Activated naive CD4-positive, alpha-beta T cell treated with anti-CD3 and anti-CD28 coated beads, Interleukin-2, amount 10 ng/mL, durations not matched to agents 7 days and 5 days (primary cell): ENCODE measurements around the gene HDGF.
"Not testable (repeated sequence)": the region's sequence is repeated elsewhere in the genome, so short reads cannot be mapped to it uniquely, and the experiment has no call there.

Experiments used
- CTCF ChIA-PET: fragments of 350-600 bp; sonication (Branson Sonifier 250); formaldehyde crosslinking; loops from one replicate; lab custom pipeline; 2021; ENCODE audit warnings: antibody characterized with exemption; lab: Charles Lee
- DNase-seq: peaks from one replicate; pipeline ENCODE4 v3.0.0-alpha.2; 2020
- H3K27ac Mint-ChIP-seq: one replicate; pipeline ENCODE4 v1.8.0; 2021; ENCODE audit warnings: mild to moderate bottlenecking, moderate library complexity, mixed read lengths
- H3K27me3 Mint-ChIP-seq: one replicate; pipeline ENCODE4 v1.8.0; 2021; ENCODE audit warnings: mild to moderate bottlenecking, mixed read lengths
- H3K36me3 Mint-ChIP-seq: one replicate; pipeline ENCODE4 v1.8.0; 2021; ENCODE audit warnings: mixed read lengths
- H3K4me1 Mint-ChIP-seq: one replicate; pipeline ENCODE4 v1.8.0; 2021; ENCODE audit warnings: mixed read lengths
- H3K4me3 Mint-ChIP-seq: one replicate; pipeline ENCODE4 v1.8.0; 2021; ENCODE audit warnings: mild to moderate bottlenecking, moderate library complexity, mixed read lengths
- H3K9me3 Mint-ChIP-seq: one replicate; pipeline ENCODE4 v1.8.0; 2021; ENCODE audit warnings: mixed read lengths

The HDGF gene

GRCh38 chr1:156760092-156760795, 8.8 kb upstream of the HDGF start:
- Mint-ChIP-seq H3K4me1 (peaks cover 2% of the 10 kb centered on the region), H3K27me3 (peaks cover 4% of the 10 kb centered on the region), H3K36me3 (peaks cover 3% of the 10 kb centered on the region), H3K9me3 (no peaks in the 10 kb centered on the region), H3K4me3 (no peak overlapping the region), H3K27ac (no peak overlapping the region)
- CTCF ChIA-PET: interaction anchor here (2.8 kb wide), 1 partner anchor 34 kb away, joined by 11 read pairs; no protein-coding TSS in a partner anchor
- no peak for DNase-seq

DNA sequence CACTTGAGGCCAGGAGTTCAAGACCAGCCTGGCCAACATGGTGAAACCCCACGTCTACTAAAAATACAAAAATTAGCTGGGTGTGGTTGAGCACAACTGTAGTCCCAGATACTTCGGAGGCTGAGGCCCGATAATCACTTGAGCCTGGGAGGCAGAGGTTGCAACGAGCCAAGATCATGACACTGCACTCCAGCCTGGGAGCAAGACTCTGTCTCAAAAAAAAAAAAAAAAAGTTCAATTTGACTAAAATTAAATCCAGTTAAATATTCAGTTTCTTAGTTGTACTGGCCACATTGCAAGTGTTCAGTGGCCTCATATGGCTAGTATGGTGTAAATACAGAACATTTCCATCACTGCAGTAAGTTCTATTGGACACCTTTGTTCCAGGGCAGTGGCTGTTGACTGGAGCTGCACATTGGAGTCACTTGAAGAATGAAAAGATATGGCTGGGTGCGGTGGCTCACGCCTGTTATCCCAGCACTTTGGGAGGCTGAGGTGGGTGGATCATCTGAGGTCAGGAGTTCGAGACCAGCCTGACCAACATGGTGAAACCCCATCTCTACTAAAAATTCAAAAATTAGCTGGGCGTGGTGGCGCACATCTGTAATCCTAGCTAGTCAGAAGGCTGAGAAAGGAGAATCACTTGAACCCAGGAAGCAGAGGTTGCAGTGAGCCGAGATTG, 6.2 kb upstream of the HDGF start:
- not testable (repeated sequence) for H3K36me3 Mint-ChIP-seq, H3K4me3 Mint-ChIP-seq, DNase-seq, H3K27me3 Mint-ChIP-seq, H3K9me3 Mint-ChIP-seq, H3K27ac Mint-ChIP-seq
- peaks cover 20% of the 10 kb centered on the region for H3K4me1 Mint-ChIP-seq
- CTCF ChIA-PET: interaction anchor here (3.5 kb wide), 1 partner anchor 32 kb away, joined by 23 read pairs; no protein-coding TSS in a partner anchor

DNA sequence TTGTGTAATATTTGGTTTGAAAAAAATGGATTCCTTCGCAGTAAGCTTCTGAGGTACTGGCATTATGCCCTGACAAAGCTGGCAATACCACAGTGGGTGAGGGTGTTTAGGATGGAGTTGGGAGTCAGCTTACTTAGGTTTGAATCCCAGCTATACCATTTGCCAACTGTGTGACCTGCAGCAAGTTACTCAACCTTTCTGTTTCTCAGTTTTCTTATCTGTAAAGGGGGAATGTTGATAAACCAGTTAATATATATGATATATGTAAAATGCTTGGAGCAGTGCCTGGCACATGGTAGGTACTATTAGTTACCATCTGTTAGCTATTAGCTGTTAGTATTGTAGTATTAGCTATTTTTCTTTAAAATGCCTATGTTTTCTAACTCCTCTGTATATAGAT, 4.9 kb upstream of the HDGF start:
- Mint-ChIP-seq H3K36me3 (peaks cover 7% of the 10 kb centered on the region), H3K27me3 (no peaks in the 10 kb centered on the region), H3K27ac (no peak overlapping the region), H3K4me1 (peaks cover 25% of the 10 kb centered on the region), H3K4me3 (no peak overlapping the region), H3K9me3 (no peaks in the 10 kb centered on the region)
- CTCF ChIA-PET: interaction anchor here (1.0 to 3.5 kb wide), 3 partner anchors 10 to 65 kb away, joined by 3 to 23 read pairs (median 3); no protein-coding TSS in a partner anchor
- DNase-seq: no peak

DNA sequence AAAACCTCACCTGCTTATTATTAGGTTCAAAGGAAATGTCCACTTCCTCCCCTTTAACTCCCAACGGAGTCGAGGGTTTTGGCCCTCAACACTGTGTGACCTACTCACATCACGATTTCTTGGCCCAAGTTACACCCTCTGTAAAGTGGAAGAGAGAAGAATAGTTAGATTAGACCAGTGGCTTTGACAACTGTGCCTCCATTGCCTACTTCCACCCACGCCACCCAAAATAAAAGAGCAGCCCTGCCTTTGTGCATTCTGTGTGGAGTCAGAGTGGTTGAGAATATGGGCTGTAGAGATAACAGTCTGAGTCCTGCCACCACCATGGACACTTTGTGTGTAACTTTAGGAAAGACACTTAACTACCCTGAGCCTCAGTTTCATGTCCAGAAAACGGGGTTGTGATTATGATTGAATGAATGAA, 4.1 kb upstream of the HDGF start:
- Mint-ChIP-seq H3K27me3 (no peaks in the 10 kb centered on the region), H3K36me3 (peaks cover 7% of the 10 kb centered on the region), H3K9me3 (no peaks in the 10 kb centered on the region), H3K27ac (no peak overlapping the region), H3K4me3 (no peak overlapping the region), H3K4me1 (peaks cover 25% of the 10 kb centered on the region)
- DNase-seq: no peak
- CTCF ChIA-PET: interaction anchor here (1.1 to 3.5 kb wide), 2 partner anchors 9 to 30 kb away, joined by 3 to 23 read pairs; no protein-coding TSS in a partner anchor

GRCh38 chr1:156754219-156754618, 2.7 kb upstream of the HDGF start:
- Mint-ChIP-seq H3K4me3 (no peak overlapping the region), H3K27me3 (no peaks in the 10 kb centered on the region), H3K36me3 (peaks cover 16% of the 10 kb centered on the region), H3K27ac (no peak overlapping the region), H3K9me3 (no peaks in the 10 kb centered on the region), H3K4me1 (peaks cover 36% of the 10 kb centered on the region)
- no peak for DNase-seq
- CTCF ChIA-PET: no interaction called here

- no peaks in the 10 kb centered on the region for H3K27me3 Mint-ChIP-seq
- H3K9me3 Mint-ChIP-seq: no peaks in the 10 kb centered on the region
- H3K27ac Mint-ChIP-seq: peak overlapping the region; percentile 92
- H3K4me1 Mint-ChIP-seq: peaks cover 48% of the 10 kb centered on the region
- CTCF ChIA-PET: interaction anchor here (0.7 to 4.3 kb wide), 5 partner anchors 12 to 64 kb away, joined by 3 to 40 read pairs (median 4); partner anchors contain the start of genes ISG20L2, METTL25B and PRCC
- DNase-seq: no peak
- peak overlapping the region; percentile 91 for H3K4me3 Mint-ChIP-seq
- H3K36me3 Mint-ChIP-seq: peaks cover 24% of the 10 kb centered on the region
Observed at GRCh38 chr1:156752843-156753482, 1.5 kb upstream of the HDGF start.

GRCh38 chr1:156751757-156752481, 444 bp upstream of the HDGF start:
- peak; percentile 99 for DNase-seq
- CTCF ChIA-PET: interaction anchor here (0.7 to 4.3 kb wide), 7 partner anchors 13 to 138 kb away, joined by 3 to 40 read pairs (median 4); partner anchors contain the start of genes ISG20L2, METTL25B and PRCC
- H3K4me1 Mint-ChIP-seq: peaks cover 57% of the 10 kb centered on the region
- peak overlapping the region; percentile 92 for H3K27ac Mint-ChIP-seq
- H3K36me3 Mint-ChIP-seq: peaks cover 26% of the 10 kb centered on the region
- H3K9me3 Mint-ChIP-seq: no peaks in the 10 kb centered on the region
- H3K27me3 Mint-ChIP-seq: no peaks in the 10 kb centered on the region
- peak overlapping the region; percentile 91 for H3K4me3 Mint-ChIP-seq

- CTCF ChIA-PET: interaction anchor here (1.0 to 4.3 kb wide), 4 partner anchors 15 to 139 kb away, joined by 4 to 40 read pairs (median 4); partner anchors contain the start of genes ISG20L2 and METTL25B
- Mint-ChIP-seq H3K9me3 (no peaks in the 10 kb centered on the region), H3K36me3 (peaks cover 29% of the 10 kb centered on the region), H3K27ac (peak overlapping the region; percentile 91), H3K4me1 (peaks cover 67% of the 10 kb centered on the region), H3K27me3 (no peaks in the 10 kb centered on the region), H3K4me3 (peak overlapping the region; percentile 94)
- DNase-seq: peak; percentile 60
Observed at GRCh38 chr1:156750711-156751450, 594 bp downstream of the HDGF start.

DNA sequence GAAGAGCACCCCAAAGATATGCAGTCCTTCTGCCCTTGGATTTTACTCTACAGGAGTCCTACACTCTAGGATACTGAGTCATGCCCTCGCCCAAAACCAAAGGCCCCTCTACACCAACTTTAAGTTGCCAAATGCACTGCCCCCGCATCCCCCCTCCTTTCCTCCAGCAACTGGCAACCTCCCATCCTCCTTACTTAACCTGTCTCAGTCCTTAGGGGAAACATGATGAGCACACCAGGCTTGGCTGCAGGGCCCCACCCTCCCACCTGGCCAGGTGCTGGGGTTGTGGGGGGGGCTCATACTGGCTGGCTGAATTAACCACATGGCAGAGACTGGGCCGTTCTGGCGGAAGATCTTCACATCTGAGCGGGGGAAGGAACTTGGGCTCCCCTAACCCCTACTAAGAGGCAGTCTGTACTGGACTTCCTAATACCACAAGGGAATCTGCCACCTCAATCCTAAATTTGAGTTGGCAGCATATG, 1.2 kb downstream of the HDGF start:
- peak; percentile 39 for DNase-seq
- Mint-ChIP-seq H3K27ac (peak overlapping the region; percentile 91), H3K4me3 (peak overlapping the region; percentile 94), H3K36me3 (peaks cover 36% of the 10 kb centered on the region), H3K4me1 (peaks cover 72% of the 10 kb centered on the region), H3K27me3 (no peaks in the 10 kb centered on the region), H3K9me3 (no peaks in the 10 kb centered on the region)
- CTCF ChIA-PET: interaction anchor here (1.0 to 4.3 kb wide), 3 partner anchors 23 to 123 kb away, joined by 3 to 40 read pairs (median 3); partner anchors contain the start of genes ISG20L2 and METTL25B

DNA sequence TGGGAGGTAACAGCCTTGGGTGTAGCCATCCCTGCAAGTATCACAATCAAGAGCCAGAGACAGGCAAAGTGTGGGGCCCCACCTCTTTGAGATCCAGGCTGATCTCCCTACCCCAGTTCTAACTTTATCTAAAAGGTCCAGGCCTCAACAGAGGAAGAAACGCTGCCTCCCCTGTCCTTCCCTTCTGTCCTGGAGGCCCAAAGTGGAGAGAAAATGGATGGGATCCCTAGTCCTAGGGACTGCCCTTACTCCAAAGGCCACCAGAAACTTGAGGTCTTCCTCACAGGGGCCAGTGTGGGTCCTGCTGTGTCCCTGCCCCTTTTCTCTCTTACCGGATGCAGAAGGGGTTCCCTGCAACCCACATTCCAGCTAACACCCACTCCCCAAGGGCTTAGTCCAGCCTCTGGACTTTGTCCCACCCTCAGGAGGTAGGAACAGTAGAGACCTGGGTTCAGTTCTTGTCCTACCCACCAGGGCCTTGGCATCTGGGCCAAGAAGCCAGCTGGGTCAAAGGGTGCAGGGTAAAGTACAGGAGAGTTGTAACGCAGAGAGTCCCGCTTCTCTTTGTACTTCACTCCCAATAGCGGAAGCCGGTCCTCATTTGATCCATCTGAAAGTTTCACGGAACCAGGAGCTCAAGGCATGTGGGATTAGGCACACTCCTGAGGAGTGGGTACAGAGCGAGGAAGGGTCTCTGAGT, 1.9 kb downstream of the HDGF start:
- no peak for DNase-seq
- CTCF ChIA-PET: interaction anchor here (1.0 to 4.3 kb wide), 3 partner anchors 22 to 122 kb away, joined by 3 to 40 read pairs (median 3); partner anchors contain the start of genes ISG20L2 and METTL25B
- Mint-ChIP-seq H3K27ac (peak overlapping the region; percentile 91), H3K9me3 (no peaks in the 10 kb centered on the region), H3K4me1 (peaks cover 74% of the 10 kb centered on the region), H3K4me3 (peak overlapping the region; percentile 94), H3K27me3 (no peaks in the 10 kb centered on the region), H3K36me3 (peaks cover 38% of the 10 kb centered on the region)

GRCh38 chr1:156748670-156749418, 2.6 kb downstream of the HDGF start:
- CTCF ChIA-PET: interaction anchor here (1.9 kb wide), 1 partner anchor 22 kb away, joined by 17 read pairs; no protein-coding TSS in a partner anchor

More at GRCh38 chr1:156748670-156749418, 2.6 kb downstream of the HDGF start:
- H3K27me3 Mint-ChIP-seq: no peaks in the 10 kb centered on the region
- peaks cover 43% of the 10 kb centered on the region for H3K36me3 Mint-ChIP-seq
- no peaks in the 10 kb centered on the region for H3K9me3 Mint-ChIP-seq
- no peak for DNase-seq
- H3K27ac Mint-ChIP-seq: peak overlapping the region; percentile 91
- peak overlapping the region; percentile 94 for H3K4me3 Mint-ChIP-seq
- H3K4me1 Mint-ChIP-seq: peaks cover 74% of the 10 kb centered on the region
